Memory B cell (primary cell): Measurements from ENCODE around the gene ENOX1.

ENCODE experiments used
- ATAC-seq: fragments of 150-1000 bp; cut with Tn5 transposase; 2 replicates; pipeline ENCODE4 v1.10.0; 2021; ENCODE audit warnings: low read depth, mild to moderate bottlenecking, moderate library complexity
- DNase-seq, 2 donors: peaks; one replicate each; pipeline ENCODE4 v3.0.0; 2022; ENCODE audit warnings: low spot score in 2 of 2
- H3K27ac Mint-ChIP-seq: one replicate; pipeline ENCODE4 v1.8.0; 2022; ENCODE audit warnings: mild to moderate bottlenecking, moderate library complexity, mixed read lengths
- H3K27me3 Mint-ChIP-seq: one replicate; pipeline ENCODE4 v1.8.0; 2022; ENCODE audit warnings: mixed read lengths
- H3K36me3 Mint-ChIP-seq: one replicate; pipeline ENCODE4 v1.8.0; 2022; ENCODE audit warnings: mild to moderate bottlenecking, mixed read lengths
- H3K4me1 Mint-ChIP-seq: one replicate; pipeline ENCODE4 v1.8.0; 2022; ENCODE audit warnings: mixed read lengths
- H3K4me3 Mint-ChIP-seq: one replicate; pipeline ENCODE4 v1.8.0; 2022; ENCODE audit warnings: mild to moderate bottlenecking, moderate library complexity, mixed read lengths
- H3K9me3 Mint-ChIP-seq: one replicate; pipeline ENCODE4 v1.8.0; 2022; ENCODE audit warnings: mixed read lengths

ENOX1 gene

GRCh38 chr13:43661161-43661830 is 125.5 kb downstream of the ENOX1 start:
- ATAC-seq (no peak), DNase-seq (no peak)
- no peaks in the 10 kb centered on the region for H3K9me3 Mint-ChIP-seq
- no peaks in the 10 kb centered on the region for H3K36me3 Mint-ChIP-seq
- H3K4me1 Mint-ChIP-seq, result no peaks in the 10 kb centered on the region
- peaks cover 4% of the 10 kb centered on the region for H3K27me3 Mint-ChIP-seq
- no peak overlapping the region for H3K27ac Mint-ChIP-seq
- H3K4me3 Mint-ChIP-seq, result no peak overlapping the region

DNA sequence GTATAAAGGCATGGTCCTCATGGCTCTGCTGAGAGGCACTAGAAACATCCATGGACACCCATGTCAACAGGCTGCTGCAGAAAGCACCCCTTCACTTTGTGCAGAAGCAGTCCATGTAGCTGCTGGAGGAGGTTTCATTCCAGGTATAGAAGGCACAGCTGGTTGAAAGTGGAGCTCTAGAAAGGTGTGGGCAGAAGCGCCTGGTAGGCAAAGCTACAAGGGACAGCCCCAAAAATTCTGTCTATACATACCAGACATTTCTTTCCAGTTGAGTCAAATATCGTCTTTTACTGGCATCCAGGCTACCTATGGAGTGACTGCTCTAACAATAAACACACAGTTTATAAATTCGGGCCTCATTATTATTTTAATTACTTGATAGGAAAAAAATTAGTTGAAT is 129.3 kb downstream of the ENOX1 start:
- Mint-ChIP-seq H3K9me3 (no peaks in the 10 kb centered on the region), H3K27ac (no peak overlapping the region), H3K4me1 (no peaks in the 10 kb centered on the region), H3K4me3 (no peak overlapping the region), H3K27me3 (peaks cover 5% of the 10 kb centered on the region), H3K36me3 (no peaks in the 10 kb centered on the region)
- DNase-seq (no peak), ATAC-seq (no peak)

DNA sequence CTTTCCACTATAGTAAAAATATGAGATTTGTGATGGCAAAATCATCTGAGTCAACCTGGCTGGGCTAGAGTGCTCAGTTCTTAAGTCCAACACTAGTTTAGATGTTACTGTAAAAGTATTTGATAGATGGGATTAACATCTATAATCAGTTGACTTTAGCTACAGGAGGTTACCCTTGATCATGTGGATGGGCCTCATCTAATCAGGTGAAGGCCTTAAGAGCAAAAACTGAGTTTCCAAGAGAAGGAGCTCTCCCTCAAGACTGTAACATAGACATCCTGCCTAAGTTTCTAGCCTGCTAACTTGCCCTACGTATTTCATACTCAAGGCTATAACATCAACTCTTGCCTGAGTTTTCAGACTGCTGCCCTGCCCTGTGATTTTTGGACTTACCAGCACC is 132.8 kb downstream of the ENOX1 start:
- Mint-ChIP-seq H3K27me3 (peaks cover 6% of the 10 kb centered on the region), H3K4me3 (no peak overlapping the region), H3K9me3 (no peaks in the 10 kb centered on the region), H3K36me3 (no peaks in the 10 kb centered on the region), H3K4me1 (no peaks in the 10 kb centered on the region), H3K27ac (no peak overlapping the region)
- DNase-seq, result no peak
- no peak for ATAC-seq

DNA sequence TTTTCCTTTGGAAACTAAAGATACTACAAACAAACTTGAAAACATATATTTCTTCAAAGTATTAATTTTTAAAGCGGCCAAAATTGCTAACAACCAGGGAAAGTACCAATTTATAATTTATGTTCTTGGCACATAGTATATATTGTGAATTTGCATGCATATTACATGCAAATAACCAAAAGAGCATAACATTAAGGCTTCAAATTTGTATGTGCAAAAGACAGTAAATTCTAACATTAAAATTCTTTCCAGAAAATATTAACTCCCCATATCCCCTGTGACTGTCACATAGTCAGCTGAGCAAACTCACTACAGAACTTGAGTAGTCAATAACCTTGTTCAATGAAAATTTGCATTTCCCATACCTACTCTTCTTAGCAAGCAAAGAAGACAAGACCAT is 133.4 kb downstream of the ENOX1 start:
- no peak overlapping the region for H3K27ac Mint-ChIP-seq
- peaks cover 5% of the 10 kb centered on the region for H3K27me3 Mint-ChIP-seq
- H3K36me3 Mint-ChIP-seq, result no peaks in the 10 kb centered on the region
- H3K4me1 Mint-ChIP-seq, result no peaks in the 10 kb centered on the region
- DNase-seq (no peak), ATAC-seq (no peak)
- H3K9me3 Mint-ChIP-seq, result no peaks in the 10 kb centered on the region
- no peak overlapping the region for H3K4me3 Mint-ChIP-seq

GRCh38 chr13:43652760-43653159 is 134.0 kb downstream of the ENOX1 start:
- H3K4me3 Mint-ChIP-seq, result no peak overlapping the region
- H3K36me3 Mint-ChIP-seq, result no peaks in the 10 kb centered on the region
- DNase-seq, result no peak
- peaks cover 6% of the 10 kb centered on the region for H3K27me3 Mint-ChIP-seq
- ATAC-seq, result no peak
- H3K4me1 Mint-ChIP-seq, result no peaks in the 10 kb centered on the region
- H3K27ac Mint-ChIP-seq, result no peak overlapping the region
- no peaks in the 10 kb centered on the region for H3K9me3 Mint-ChIP-seq

DNA sequence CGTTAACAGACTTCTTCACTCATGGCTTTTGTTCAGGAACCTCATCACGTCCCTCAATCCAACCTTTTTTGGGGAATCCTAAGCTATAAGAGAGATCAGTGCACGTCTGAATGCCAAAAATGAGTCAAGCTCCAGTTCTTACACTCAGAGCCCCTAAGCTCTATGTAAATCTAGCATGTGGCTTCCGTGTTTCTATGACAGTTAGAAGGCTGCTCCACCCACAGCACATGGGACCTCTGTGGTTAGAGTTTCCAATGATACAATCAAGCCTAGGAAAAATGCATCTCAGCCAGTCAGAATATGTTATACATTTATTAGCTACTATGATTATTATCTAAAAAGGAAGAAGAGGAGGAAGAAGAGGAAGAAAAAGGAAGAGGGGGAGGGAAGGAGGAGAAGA is 135.9 kb downstream of the ENOX1 start:
- H3K4me3 Mint-ChIP-seq, result no peak overlapping the region
- ATAC-seq (no peak), DNase-seq (no peak)
- H3K9me3 Mint-ChIP-seq, result no peaks in the 10 kb centered on the region
- H3K4me1 Mint-ChIP-seq, result no peaks in the 10 kb centered on the region
- peaks cover 9% of the 10 kb centered on the region for H3K27me3 Mint-ChIP-seq
- no peaks in the 10 kb centered on the region for H3K36me3 Mint-ChIP-seq
- no peak overlapping the region for H3K27ac Mint-ChIP-seq

DNA sequence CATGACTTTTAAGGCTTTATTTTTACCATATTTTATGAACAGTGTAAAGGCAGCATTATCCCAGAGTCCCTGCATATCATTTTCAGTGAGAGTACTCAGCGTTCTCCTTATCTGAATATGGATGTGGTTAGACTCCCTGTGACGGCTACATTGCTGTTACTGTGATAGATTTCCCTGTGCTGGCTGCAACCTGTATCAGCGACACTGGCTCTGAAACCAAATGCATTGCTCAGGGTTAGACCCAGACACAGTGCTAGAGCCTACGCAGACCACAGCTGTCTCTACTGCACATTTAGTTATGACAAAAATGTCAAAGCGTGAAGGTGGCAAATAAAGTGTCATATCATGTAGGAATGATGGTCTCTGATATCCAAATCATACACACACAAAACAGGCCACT is 138.0 kb downstream of the ENOX1 start:
- Mint-ChIP-seq H3K27me3 (peaks cover 8% of the 10 kb centered on the region), H3K4me1 (no peaks in the 10 kb centered on the region), H3K4me3 (no peak overlapping the region), H3K27ac (no peak overlapping the region), H3K36me3 (no peaks in the 10 kb centered on the region), H3K9me3 (no peaks in the 10 kb centered on the region)
- ATAC-seq, result no peak
- no peak for DNase-seq

- H3K36me3 Mint-ChIP-seq, result no peaks in the 10 kb centered on the region
- H3K27ac Mint-ChIP-seq, result no peak overlapping the region
- no peak for DNase-seq
- no peaks in the 10 kb centered on the region for H3K4me1 Mint-ChIP-seq
- no peaks in the 10 kb centered on the region for H3K9me3 Mint-ChIP-seq
- H3K27me3 Mint-ChIP-seq, result peaks cover 8% of the 10 kb centered on the region
- no peak overlapping the region for H3K4me3 Mint-ChIP-seq
- ATAC-seq, result no peak
These were observed 139.3 kb downstream of the ENOX1 start for GRCh38 chr13:43647471-43647870.

- Mint-ChIP-seq H3K27ac (no peak overlapping the region), H3K4me3 (no peak overlapping the region), H3K4me1 (no peaks in the 10 kb centered on the region), H3K27me3 (peaks cover 3% of the 10 kb centered on the region), H3K9me3 (no peaks in the 10 kb centered on the region), H3K36me3 (no peaks in the 10 kb centered on the region)
- ATAC-seq, result no peak
- DNase-seq, result no peak
These were observed 146.3 kb downstream of the ENOX1 start for GRCh38 chr13:43640476-43640875.

DNA sequence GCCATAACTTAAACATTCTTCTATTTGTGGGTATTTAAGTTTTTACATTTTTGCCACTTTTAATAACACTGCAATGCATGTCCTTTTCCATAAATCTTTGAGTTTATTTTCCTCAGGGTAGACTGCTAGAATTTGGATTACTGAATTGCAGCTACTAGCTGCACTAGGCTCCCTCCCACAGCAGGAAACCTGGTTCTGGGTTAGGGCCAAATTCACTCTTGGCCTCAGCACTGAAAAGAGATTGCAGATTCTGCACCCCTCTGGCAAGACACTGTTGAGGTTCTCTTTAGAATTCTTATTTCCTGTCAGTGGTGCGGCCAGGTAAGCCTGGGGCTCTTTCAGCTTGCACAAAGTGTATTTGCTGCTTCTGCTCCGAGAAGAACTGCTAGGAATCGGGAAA is 155.7 kb downstream of the ENOX1 start:
- Mint-ChIP-seq H3K9me3 (peaks cover 2% of the 10 kb centered on the region), H3K4me1 (no peaks in the 10 kb centered on the region), H3K27me3 (peaks cover 14% of the 10 kb centered on the region), H3K27ac (no peak overlapping the region), H3K36me3 (no peaks in the 10 kb centered on the region), H3K4me3 (no peak overlapping the region)
- DNase-seq, result no peak
- no peak for ATAC-seq

- no peak overlapping the region for H3K4me3 Mint-ChIP-seq
- no peak for DNase-seq
- ATAC-seq, result no peak
- peaks cover 10% of the 10 kb centered on the region for H3K27me3 Mint-ChIP-seq
- peaks cover 2% of the 10 kb centered on the region for H3K9me3 Mint-ChIP-seq
- H3K27ac Mint-ChIP-seq, result no peak overlapping the region
- H3K36me3 Mint-ChIP-seq, result no peaks in the 10 kb centered on the region
- H3K4me1 Mint-ChIP-seq, result no peaks in the 10 kb centered on the region
These were observed 156.9 kb downstream of the ENOX1 start for GRCh38 chr13:43629691-43630480.

GRCh38 chr13:43626994-43627393 is 159.8 kb downstream of the ENOX1 start:
- no peak overlapping the region for H3K4me3 Mint-ChIP-seq
- no peaks in the 10 kb centered on the region for H3K36me3 Mint-ChIP-seq
- ATAC-seq, result no peak
- H3K27ac Mint-ChIP-seq, result no peak overlapping the region
- H3K27me3 Mint-ChIP-seq, result peaks cover 3% of the 10 kb centered on the region
- H3K9me3 Mint-ChIP-seq, result peaks cover 2% of the 10 kb centered on the region
- no peaks in the 10 kb centered on the region for H3K4me1 Mint-ChIP-seq
- no peak for DNase-seq

DNA sequence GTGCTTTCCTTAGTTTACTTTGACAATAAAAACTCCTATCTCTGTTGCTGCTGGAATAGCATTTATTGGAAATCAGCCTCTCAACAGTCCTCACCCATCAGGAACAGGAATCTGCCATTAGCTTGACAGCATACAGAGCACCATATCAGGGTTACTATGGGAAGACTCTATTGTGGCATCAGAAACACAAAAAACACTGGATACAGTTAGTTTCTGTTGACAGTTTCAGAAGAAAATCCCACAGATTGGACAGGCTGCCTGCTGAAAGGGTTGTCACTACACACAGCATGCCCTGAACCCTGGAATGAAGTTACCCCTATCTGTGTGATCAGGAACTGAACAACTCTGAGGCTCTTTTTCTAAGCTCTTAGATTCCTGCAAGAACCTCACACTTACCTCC is 172.7 kb downstream of the ENOX1 start:
- DNase-seq (no peak), ATAC-seq (no peak)
- Mint-ChIP-seq H3K9me3 (peaks cover 3% of the 10 kb centered on the region), H3K4me1 (no peaks in the 10 kb centered on the region), H3K36me3 (no peaks in the 10 kb centered on the region), H3K27ac (no peak overlapping the region), H3K27me3 (no peaks in the 10 kb centered on the region), H3K4me3 (no peak overlapping the region)

DNA sequence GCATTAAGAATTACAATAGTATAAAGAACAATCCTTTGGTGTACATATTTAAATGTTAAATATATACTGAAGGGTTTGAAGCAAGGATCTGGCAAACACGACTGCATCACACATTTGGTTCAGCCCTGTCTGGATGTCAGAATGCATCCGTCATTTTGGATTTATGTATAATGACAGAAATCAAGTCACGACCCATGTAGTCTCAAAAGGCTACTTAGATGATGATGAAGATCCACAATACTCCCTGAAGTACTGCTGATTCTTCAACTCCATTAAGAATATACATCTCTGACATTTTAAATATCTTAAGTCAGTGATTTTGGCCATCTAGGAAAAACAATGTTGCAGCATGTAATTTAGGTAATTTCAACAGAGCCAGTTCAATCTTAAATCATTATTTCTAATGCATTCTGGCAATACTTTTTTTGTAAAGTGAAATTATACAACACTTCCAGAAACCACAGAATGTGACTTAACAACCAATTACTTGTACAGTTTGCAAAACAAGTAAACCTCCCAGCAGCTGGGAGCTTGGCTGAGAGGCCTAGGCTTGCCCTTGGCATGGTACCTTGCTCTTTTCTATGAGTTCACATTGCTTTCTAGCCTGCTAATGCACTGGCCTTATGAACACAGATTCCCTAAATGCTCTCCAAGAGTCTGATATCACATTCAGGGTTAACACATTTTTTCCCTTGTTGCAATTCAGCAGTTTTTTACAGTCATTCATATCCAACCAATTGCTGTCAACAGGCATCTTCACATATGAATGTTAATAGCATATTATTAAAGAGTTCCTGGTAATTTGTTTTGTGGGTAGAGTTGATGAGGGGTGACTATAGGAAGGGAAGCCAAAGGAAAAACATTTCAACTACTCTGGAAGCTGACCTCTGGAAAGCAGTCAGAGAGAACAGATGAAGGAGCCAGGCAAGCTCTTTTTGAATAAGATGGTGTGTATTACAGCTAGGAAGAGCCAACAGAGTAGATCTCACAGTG is 175.2 kb downstream of the ENOX1 start:
- H3K4me3 Mint-ChIP-seq, result no peak overlapping the region
- no peak for DNase-seq

More for the DNA sequence above, 175.2 kb downstream of the ENOX1 start:
- H3K4me1 Mint-ChIP-seq, result no peaks in the 10 kb centered on the region
- ATAC-seq, result no peak
- H3K27me3 Mint-ChIP-seq, result no peaks in the 10 kb centered on the region
- H3K36me3 Mint-ChIP-seq, result no peaks in the 10 kb centered on the region
- H3K27ac Mint-ChIP-seq, result no peak overlapping the region
- H3K9me3 Mint-ChIP-seq, result no peaks in the 10 kb centered on the region
